Spleen (tissue), 7 donors: ENCODE measurements around the gene MICU2.

Experiments used
- POLR2AphosphoS5 ChIP-seq, 3 donors: sonication (generic); formaldehyde crosslinking; IDR thresholded peaks; one replicate each; pipeline ENCODE4 v1.5.1; 2017; ENCODE audit warnings: antibody characterized with exemption in 3 of 3
- TF ChIP-seq, protein P1 (sequence below), 11 experiments: fragments of 200-600 bp in 7 of 11; fragments of 450-650 bp in 4 of 11; sonication (generic) in 4 of 11; IDR thresholded peaks in 8 of 11; conservative IDR thresholded peaks in 3 of 11; 1 replicate in 7 of 11; 2 replicates in 4 of 11; pipeline versions ENCODE4 v1.4.0 to v1.8.0; 2016 to 2021; ENCODE audit warnings: antibody characterized with exemption in 11 of 11, inconsistent platforms in 4 of 11, mild to moderate bottlenecking in 1 of 11
- donor health status: DM: no; HTN: no; CAD: no; lungs with moderate emphysema.
- donor health status: DM: no; HTN: no; CAD: no.
- donor health status: DM: no; HTN: no; CAD: no.

DNA sequence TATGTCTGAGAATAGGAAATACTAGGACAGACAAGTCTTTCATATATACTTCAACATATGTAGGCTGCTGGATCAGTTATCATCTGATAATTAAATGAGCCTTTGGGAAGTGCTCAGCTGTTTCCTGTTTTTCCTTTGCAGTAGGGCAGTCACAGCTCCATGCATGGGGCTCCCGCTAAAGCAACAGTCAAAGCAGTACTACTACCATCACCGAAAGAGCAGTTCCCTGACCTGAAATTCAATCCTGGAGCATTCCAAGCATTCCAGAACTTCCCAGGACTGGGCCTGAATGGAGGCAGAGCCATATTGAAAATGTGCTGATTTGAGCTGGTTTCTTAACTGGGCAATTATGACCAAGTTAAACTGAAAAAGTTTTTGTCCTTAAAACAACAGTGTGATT is 20.5 kb downstream of the MICU2 start:
- no peak for TF ChIP-seq POLR2AphosphoS5 (IDR thresholded peaks at IDR 0.05)
- TF ChIP-seq, protein P1, sequence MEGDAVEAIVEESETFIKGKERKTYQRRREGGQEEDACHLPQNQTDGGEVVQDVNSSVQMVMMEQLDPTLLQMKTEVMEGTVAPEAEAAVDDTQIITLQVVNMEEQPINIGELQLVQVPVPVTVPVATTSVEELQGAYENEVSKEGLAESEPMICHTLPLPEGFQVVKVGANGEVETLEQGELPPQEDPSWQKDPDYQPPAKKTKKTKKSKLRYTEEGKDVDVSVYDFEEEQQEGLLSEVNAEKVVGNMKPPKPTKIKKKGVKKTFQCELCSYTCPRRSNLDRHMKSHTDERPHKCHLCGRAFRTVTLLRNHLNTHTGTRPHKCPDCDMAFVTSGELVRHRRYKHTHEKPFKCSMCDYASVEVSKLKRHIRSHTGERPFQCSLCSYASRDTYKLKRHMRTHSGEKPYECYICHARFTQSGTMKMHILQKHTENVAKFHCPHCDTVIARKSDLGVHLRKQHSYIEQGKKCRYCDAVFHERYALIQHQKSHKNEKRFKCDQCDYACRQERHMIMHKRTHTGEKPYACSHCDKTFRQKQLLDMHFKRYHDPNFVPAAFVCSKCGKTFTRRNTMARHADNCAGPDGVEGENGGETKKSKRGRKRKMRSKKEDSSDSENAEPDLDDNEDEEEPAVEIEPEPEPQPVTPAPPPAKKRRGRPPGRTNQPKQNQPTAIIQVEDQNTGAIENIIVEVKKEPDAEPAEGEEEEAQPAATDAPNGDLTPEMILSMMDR (IDR thresholded peaks at IDR 0.05 in 8 of 11, conservative IDR thresholded peaks at IDR 0.05 in 3 of 11): no peak
